ENCODE results near the gene CELF6.

DNA sequence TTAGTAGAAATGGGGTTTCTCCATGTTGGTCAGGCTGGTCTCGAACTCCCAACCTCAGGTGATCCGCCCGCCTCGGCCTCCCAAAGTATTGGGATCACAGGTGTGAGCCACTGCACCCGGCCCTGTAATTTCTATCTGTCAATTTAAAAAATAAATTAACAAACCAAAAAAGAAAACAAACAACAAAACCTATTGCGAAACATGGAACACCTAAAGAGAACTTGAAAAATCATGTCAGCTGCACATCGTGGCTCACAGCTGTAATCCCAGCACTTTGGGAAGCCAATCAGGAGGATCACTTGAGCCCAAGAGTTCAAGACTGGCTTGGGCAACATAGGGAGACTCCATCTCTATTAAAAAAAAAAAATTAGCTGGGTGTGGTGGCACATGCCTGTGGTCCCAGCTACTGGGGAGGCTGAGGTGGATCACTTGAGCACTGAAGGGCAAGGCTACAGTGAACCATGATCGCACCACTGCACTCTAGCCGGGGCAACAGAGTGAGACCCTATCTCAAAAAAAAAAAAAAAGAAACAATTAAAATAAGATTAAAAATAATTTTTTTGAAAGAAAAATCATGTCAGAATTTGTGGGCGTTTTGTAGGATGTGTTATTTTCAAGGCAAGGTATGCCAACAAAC lies 67.2 kb downstream of the CELF6 start:
- TF ChIP-seq EZH2 (IDR thresholded peaks at IDR 0.05; ENCODE audit: borderline replicate concordance, low read length), result no peak
- TF ChIP-seq CTCF (conservative IDR thresholded peaks at IDR 0.05 in 1 of 2, IDR thresholded peaks at IDR 0.05 in 1 of 2; ENCODE audit: extremely low read depth in 1 of 2, insufficient read depth in 1 of 2, low read depth in 1 of 2, low read length in 2 of 2), result no peak
